HepG2 (cell line): ENCODE data around the gene ARHGEF16. TPM values are rescaled to one million over a fixed set of nuclear protein-coding genes. Genes with fewer than 3 reads are reported as not detected.

Experiments used
- CCDC6 ChIP-seq: sonication (generic); formaldehyde crosslinking; IDR thresholded peaks from 2 replicates; pipeline ENCODE4 v1.8.1; 2022; ENCODE audit warnings: mild to moderate bottlenecking, missing genetic modification reagents, moderate library complexity
- KLF9 ChIP-seq: IDR thresholded peaks from 2 replicates; pipeline ENCODE4 v1.6.1; 2016; ENCODE audit warnings: low read depth
- NFE2L1 ChIP-seq: sonication (generic); formaldehyde crosslinking; IDR thresholded peaks from 2 replicates; pipeline ENCODE4 v1.4.0; 2020; ENCODE audit warnings: missing genetic modification reagents, mild to moderate bottlenecking, borderline replicate concordance
- NFIB ChIP-seq: sonication (generic); formaldehyde crosslinking; IDR thresholded peaks from 2 replicates; pipeline ENCODE4 v1.9.0; 2021; ENCODE audit warnings: missing genetic modification reagents, mild to moderate bottlenecking, borderline replicate concordance
- PITX1 ChIP-seq: sonication (generic); formaldehyde crosslinking; IDR thresholded peaks from 2 replicates; pipeline ENCODE4 v1.5.1; 2020; ENCODE audit warnings: mild to moderate bottlenecking, missing genetic modification reagents
- RFX3 ChIP-seq: IDR thresholded peaks from 2 replicates; pipeline ENCODE4 v1.6.1; 2016; ENCODE audit warnings: missing biosample characterization, missing genetic modification reagents
- SKI ChIP-seq: fragments of 450-650 bp; IDR thresholded peaks from one replicate; pipeline ENCODE4 v1.6.1; 2018; ENCODE audit warnings: mild to moderate bottlenecking; ENCODE audit not compliant: partially characterized antibody
- SNAI1 ChIP-seq: sonication (generic); formaldehyde crosslinking; IDR thresholded peaks from 2 replicates; pipeline ENCODE4 v1.5.0; 2020; ENCODE audit warnings: mild to moderate bottlenecking, missing genetic modification reagents, borderline replicate concordance
- SP5 ChIP-seq: IDR thresholded peaks from 2 replicates; pipeline ENCODE4 v1.6.1; 2016; ENCODE audit warnings: low read depth, borderline replicate concordance
- SRY ChIP-seq: sonication (generic); formaldehyde crosslinking; IDR thresholded peaks from 2 replicates; pipeline ENCODE4 v1.8.0; 2022; ENCODE audit warnings: mild to moderate bottlenecking, missing genetic modification reagents
- TCF12 ChIP-seq, 2 experiments: fragments of 450-650 bp in 1 of 2; sonication (generic) in 1 of 2; formaldehyde crosslinking in 1 of 2; IDR thresholded peaks; 2 replicates each; pipeline versions ENCODE4 v1.6.1 to v1.8.0; 2017 to 2022; ENCODE audit warnings: antibody characterized with exemption in 1 of 2, mild to moderate bottlenecking in 1 of 2, missing genetic modification reagents in 1 of 2, moderate library complexity in 1 of 2
- ZBTB7B ChIP-seq: sonication (generic); formaldehyde crosslinking; IDR thresholded peaks from 2 replicates; pipeline ENCODE4 v1.4.0; 2020; ENCODE audit warnings: missing genetic modification reagents
- ZFP41 ChIP-seq: sonication (generic); formaldehyde crosslinking; IDR thresholded peaks from 2 replicates; pipeline ENCODE4 v1.4.0; 2020; ENCODE audit warnings: mild to moderate bottlenecking, missing genetic modification reagents, borderline replicate concordance
- ZKSCAN1 ChIP-seq: fragments of 150-350 bp; IDR thresholded peaks from 2 replicates; pipeline ENCODE4 v1.6.1; 2014; ENCODE audit warnings: low read length
- ZKSCAN8 ChIP-seq: IDR thresholded peaks from 2 replicates; pipeline ENCODE4 v1.6.1; 2016; ENCODE audit warnings: borderline replicate concordance, missing genetic modification reagents, missing compliant biosample characterization
- ZNF674 ChIP-seq: sonication (generic); formaldehyde crosslinking; IDR thresholded peaks from 2 replicates; pipeline ENCODE4 v1.5.0; 2020; ENCODE audit warnings: low read depth, mild to moderate bottlenecking, missing genetic modification reagents
- ZNF878 ChIP-seq: sonication (generic); formaldehyde crosslinking; IDR thresholded peaks from 2 replicates; pipeline ENCODE4 v1.8.1; 2023; ENCODE audit warnings: mild to moderate bottlenecking, missing genetic modification reagents, moderate library complexity
- ZNF879 ChIP-seq: sonication (generic); formaldehyde crosslinking; IDR thresholded peaks from 2 replicates; pipeline ENCODE4 v1.8.1; 2023; ENCODE audit warnings: missing genetic modification reagents
- polyA plus RNA-seq, 8 experiments: library from polyadenylated mRNA; depleted of rRNA in 3 of 8; stranded (reverse) in 7 of 8; unstranded in 1 of 8; fragments of >200 nt; fragmentation: Illumina TruSeq in 4 of 8; extraction: Trizol in 4 of 8; gene quantifications; 2 replicates each; pipeline versions ENCODE4 v1.2.1 to v1.2.3, GENCODE V29; 2011 to 2016; ENCODE audit warnings: low read depth in 4 of 8, missing spikeins in 1 of 8, mixed read lengths in 1 of 8; ENCODE audit not compliant: insufficient read depth in 1 of 8
- total RNA-seq, 5 experiments: library from RNA; depleted of rRNA; stranded (reverse); fragments of >200 nt; fragmentation: Illumina TruSeq; extraction: Trizol; gene quantifications; 2 replicates each; pipeline ENCODE4 v1.2.3, GENCODE V29; 2016; ENCODE audit warnings: low read depth in 1 of 5
- TF ChIP-seq, protein P1 (sequence below): sonication (generic); formaldehyde crosslinking; IDR thresholded peaks from 2 replicates; pipeline ENCODE4 v1.8.1; 2022; ENCODE audit warnings: mild to moderate bottlenecking, missing genetic modification reagents
- TF ChIP-seq, protein P2 (sequence below): sonication (generic); formaldehyde crosslinking; IDR thresholded peaks from 2 replicates; pipeline ENCODE4 v1.4.0; 2020; ENCODE audit warnings: missing genetic modification reagents
- TF ChIP-seq, protein P3 (sequence below): sonication (generic); formaldehyde crosslinking; IDR thresholded peaks from 2 replicates; pipeline ENCODE4 v1.5.0; 2020; ENCODE audit warnings: missing genetic modification reagents
- TF ChIP-seq, protein P4 (sequence below): sonication (generic); formaldehyde crosslinking; IDR thresholded peaks from 2 replicates; pipeline ENCODE4 v1.9.0; 2021; ENCODE audit warnings: missing genetic modification reagents, mild to moderate bottlenecking, borderline replicate concordance
- TF ChIP-seq, protein P5 (sequence below): IDR thresholded peaks from 2 replicates; pipeline ENCODE4 v1.6.1; 2016; ENCODE audit warnings: mild to moderate bottlenecking
- TF ChIP-seq, protein P6 (sequence below): sonication (generic); formaldehyde crosslinking; IDR thresholded peaks from 2 replicates; pipeline ENCODE4 v1.5.1; 2020; ENCODE audit warnings: missing genetic modification reagents, mild to moderate bottlenecking, borderline replicate concordance

ARHGEF16 gene
- total and polyA plus RNA-seq, 2 of the 13 experiments (the other 11 are each of a cell fraction or from before 2014, with no cell fraction given) = 20.3 to 39.9 TPM

DNA sequence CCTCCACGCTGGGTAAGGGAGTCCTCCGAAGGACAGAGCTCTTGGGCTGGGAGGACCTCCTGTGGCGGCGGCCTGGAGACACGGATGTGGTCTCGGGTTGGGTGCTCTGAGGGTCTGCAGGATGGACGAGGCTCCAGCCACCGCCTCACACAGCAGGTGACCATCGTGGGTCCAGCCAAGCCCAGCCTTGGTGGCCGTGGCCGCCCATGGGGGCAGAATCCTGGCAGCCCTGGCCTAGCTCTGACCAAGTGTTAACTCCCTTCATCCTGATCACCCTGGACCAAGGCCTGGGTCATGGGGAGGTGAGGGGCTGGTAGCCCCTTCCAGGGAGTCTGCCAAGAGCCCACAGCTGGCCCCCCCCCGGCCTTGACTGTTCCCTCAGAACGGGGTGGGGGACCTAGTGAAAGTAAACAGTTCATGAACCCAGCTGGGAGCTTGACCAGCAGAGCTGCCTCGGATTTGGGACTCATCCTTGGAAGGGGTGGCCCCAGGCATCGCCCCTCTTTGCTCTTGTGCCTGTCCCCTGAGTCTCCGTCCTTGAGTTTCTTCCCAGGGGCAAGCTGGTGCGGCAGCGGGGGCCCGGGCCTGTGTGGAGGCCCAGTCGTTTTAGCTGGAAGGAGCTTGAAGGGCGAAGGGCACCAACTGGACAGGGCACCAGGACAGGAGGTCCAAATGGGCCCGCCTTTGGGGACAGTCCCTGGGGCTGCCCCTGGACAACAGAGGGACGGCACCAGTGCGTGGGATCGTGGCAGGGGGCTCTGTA lies 17.8 kb downstream of the ARHGEF16 start (continued):
- no peak for TF ChIP-seq CCDC6 (CRISPR knock-in tag)
- TF ChIP-seq ZFP41 (CRISPR knock-in tag) = no peak
- TF ChIP-seq, protein P1, sequence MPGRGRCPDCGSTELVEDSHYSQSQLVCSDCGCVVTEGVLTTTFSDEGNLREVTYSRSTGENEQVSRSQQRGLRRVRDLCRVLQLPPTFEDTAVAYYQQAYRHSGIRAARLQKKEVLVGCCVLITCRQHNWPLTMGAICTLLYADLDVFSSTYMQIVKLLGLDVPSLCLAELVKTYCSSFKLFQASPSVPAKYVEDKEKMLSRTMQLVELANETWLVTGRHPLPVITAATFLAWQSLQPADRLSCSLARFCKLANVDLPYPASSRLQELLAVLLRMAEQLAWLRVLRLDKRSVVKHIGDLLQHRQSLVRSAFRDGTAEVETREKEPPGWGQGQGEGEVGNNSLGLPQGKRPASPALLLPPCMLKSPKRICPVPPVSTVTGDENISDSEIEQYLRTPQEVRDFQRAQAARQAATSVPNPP (CRISPR knock-in tag) = no peak
- no peak for TF ChIP-seq NFIB (CRISPR knock-in tag)
- TF ChIP-seq ZKSCAN1 = no peak
- TF ChIP-seq, protein P2, sequence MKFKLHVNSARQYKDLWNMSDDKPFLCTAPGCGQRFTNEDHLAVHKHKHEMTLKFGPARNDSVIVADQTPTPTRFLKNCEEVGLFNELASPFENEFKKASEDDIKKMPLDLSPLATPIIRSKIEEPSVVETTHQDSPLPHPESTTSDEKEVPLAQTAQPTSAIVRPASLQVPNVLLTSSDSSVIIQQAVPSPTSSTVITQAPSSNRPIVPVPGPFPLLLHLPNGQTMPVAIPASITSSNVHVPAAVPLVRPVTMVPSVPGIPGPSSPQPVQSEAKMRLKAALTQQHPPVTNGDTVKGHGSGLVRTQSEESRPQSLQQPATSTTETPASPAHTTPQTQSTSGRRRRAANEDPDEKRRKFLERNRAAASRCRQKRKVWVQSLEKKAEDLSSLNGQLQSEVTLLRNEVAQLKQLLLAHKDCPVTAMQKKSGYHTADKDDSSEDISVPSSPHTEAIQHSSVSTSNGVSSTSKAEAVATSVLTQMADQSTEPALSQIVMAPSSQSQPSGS = no peak
- TF ChIP-seq ZBTB7B (CRISPR knock-in tag) = no peak
- TF ChIP-seq, protein P3, sequence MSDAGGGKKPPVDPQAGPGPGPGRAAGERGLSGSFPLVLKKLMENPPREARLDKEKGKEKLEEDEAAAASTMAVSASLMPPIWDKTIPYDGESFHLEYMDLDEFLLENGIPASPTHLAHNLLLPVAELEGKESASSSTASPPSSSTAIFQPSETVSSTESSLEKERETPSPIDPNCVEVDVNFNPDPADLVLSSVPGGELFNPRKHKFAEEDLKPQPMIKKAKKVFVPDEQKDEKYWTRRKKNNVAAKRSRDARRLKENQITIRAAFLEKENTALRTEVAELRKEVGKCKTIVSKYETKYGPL (CRISPR knock-in tag) = no peak
- TF ChIP-seq TCF12 (IDR thresholded peaks at IDR 0.05) = no peak
- TF ChIP-seq TCF12 (CRISPR knock-in tag; IDR thresholded peaks at IDR 0.05) = no peak
- TF ChIP-seq NFE2L1 = no peak
- TF ChIP-seq ZNF878 = no peak
- TF ChIP-seq, protein P4, sequence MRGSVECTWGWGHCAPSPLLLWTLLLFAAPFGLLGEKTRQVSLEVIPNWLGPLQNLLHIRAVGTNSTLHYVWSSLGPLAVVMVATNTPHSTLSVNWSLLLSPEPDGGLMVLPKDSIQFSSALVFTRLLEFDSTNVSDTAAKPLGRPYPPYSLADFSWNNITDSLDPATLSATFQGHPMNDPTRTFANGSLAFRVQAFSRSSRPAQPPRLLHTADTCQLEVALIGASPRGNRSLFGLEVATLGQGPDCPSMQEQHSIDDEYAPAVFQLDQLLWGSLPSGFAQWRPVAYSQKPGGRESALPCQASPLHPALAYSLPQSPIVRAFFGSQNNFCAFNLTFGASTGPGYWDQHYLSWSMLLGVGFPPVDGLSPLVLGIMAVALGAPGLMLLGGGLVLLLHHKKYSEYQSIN (CRISPR knock-in tag) = no peak
- no peak for TF ChIP-seq SKI
- TF ChIP-seq SRY = no peak
- no peak for TF ChIP-seq ZNF674
- no peak for TF ChIP-seq RFX3
- TF ChIP-seq KLF9 (CRISPR knock-in tag) = no peak
- TF ChIP-seq SNAI1 (CRISPR knock-in tag) = no peak
- no peak for TF ChIP-seq SP5
- TF ChIP-seq ZKSCAN8 = no peak
- no peak for TF ChIP-seq PITX1 (CRISPR knock-in tag)
- TF ChIP-seq ZNF879 (CRISPR knock-in tag) = no peak
- TF ChIP-seq, protein P5, sequence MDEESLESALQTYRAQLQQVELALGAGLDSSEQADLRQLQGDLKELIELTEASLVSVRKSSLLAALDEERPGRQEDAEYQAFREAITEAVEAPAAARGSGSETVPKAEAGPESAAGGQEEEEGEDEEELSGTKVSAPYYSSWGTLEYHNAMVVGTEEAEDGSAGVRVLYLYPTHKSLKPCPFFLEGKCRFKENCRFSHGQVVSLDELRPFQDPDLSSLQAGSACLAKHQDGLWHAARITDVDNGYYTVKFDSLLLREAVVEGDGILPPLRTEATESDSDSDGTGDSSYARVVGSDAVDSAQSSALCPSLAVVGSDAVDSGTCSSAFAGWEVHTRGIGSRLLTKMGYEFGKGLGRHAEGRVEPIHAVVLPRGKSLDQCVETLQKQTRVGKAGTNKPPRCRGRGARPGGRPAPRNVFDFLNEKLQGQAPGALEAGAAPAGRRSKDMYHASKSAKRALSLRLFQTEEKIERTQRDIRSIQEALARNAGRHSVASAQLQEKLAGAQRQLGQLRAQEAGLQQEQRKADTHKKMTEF (CRISPR knock-in tag) = 0 out of 2 replicates have a peak, but pooled peaks have one; percentile 3
- TF ChIP-seq, protein P6, sequence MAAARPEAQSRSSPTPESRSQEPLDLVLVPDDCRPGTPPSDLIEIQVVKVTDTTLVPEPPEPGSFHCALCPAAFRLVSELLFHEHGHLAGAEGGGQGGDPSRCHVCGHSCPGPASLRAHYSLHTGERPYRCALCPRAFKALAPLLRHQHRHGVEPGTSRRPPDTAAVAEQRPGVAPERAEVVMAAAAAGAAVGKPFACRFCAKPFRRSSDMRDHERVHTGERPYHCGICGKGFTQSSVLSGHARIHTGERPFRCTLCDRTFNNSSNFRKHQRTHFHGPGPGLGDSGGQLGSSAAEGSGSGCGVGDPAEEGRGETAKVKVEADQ (CRISPR knock-in tag) = 0 out of 2 replicates have a peak, but pooled peaks have one; percentile 33
